ENCODE results near the gene PBX1.

DNA sequence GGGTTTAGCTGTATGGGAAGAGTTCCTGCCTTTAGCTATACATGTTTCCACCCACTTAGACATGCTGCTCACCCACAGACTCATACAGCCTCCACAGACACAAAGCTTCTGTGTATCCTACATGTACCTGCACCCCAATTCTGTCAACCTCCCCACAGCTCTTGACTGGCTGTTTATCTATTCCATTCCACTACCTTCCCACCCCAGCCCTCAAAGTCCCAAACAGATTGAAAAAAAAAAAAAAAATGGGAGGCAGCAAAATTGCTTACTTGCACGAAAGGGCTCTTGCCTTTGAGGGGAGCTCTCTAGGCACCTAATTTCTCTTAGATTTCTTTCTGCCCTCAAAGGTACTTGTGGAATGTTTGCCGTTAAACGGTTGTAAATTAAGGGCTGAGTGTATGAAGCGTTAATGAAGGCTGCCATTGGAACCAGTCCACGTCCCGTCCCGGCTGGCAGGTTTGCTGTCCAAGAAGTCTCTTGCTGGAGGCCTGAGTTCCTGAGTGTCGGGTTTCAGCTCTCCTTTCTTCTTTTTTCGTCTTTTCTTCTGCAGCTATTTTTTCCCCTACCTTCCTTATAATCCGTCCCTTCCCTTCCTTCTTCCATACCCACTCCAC lies 43.6 kb downstream of the PBX1 start:
- TF ChIP-seq, protein P1, sequence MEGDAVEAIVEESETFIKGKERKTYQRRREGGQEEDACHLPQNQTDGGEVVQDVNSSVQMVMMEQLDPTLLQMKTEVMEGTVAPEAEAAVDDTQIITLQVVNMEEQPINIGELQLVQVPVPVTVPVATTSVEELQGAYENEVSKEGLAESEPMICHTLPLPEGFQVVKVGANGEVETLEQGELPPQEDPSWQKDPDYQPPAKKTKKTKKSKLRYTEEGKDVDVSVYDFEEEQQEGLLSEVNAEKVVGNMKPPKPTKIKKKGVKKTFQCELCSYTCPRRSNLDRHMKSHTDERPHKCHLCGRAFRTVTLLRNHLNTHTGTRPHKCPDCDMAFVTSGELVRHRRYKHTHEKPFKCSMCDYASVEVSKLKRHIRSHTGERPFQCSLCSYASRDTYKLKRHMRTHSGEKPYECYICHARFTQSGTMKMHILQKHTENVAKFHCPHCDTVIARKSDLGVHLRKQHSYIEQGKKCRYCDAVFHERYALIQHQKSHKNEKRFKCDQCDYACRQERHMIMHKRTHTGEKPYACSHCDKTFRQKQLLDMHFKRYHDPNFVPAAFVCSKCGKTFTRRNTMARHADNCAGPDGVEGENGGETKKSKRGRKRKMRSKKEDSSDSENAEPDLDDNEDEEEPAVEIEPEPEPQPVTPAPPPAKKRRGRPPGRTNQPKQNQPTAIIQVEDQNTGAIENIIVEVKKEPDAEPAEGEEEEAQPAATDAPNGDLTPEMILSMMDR (IDR thresholded peaks at IDR 0.05; ENCODE audit: low read length) = peak; percentile 36
- TF ChIP-seq EZH2 (optimal IDR thresholded peaks at IDR 0.05; ENCODE audit: low read depth, low read length) = no peak
